Measurements from ENCODE around the gene NRXN3.

Gene NRXN3

GRCh38 chr14:79037593-79037992 is 867.4 kb downstream of the NRXN3 start:
- DNase-seq: no peak

GRCh38 chr14:79040790-79041189 is 870.6 kb downstream of the NRXN3 start:
- DNase-seq: no peak

DNA sequence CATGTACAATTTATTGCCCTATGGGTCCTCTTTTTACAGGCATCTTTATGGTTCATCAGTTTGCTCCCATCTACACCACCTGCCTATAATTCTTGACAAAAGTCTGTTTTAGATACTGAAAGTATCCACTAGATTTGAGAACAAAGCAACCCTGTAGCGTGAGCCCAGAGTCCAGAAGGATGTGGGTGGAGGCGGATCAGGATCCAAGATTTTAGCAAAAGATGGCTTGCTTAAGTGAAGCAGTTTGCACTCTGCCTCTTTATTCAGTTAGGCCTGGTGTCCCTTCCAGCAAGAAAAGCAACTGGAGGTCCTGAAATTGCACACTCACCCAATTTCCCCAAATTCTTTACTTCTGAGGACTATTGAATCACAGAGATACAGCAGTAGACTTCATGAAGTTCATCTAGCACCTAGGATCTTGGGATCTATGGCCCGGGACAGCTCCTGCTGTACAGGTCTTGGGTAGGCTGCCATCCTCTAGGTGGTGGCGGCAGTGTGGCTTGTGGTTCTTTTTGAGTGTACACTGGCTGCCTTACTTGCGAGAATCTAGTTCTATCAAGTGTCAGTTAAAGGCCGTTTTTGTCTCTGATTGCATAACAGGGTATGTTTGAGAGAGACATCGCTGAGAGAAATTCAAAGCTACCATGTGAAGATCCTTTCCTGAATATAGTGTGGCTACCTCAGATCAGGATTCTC is 873.2 kb downstream of the NRXN3 start:
- no peak for DNase-seq

- no peak for DNase-seq
Measured at GRCh38 chr14:79044894-79045624, 874.9 kb downstream of the NRXN3 start.

GRCh38 chr14:79050787-79051727 is 880.9 kb downstream of the NRXN3 start:
- no peak for DNase-seq

GRCh38 chr14:79051742-79052141 is 881.6 kb downstream of the NRXN3 start:
- DNase-seq: no peak

- no peak for DNase-seq
Measured at GRCh38 chr14:79056879-79057278, 886.7 kb downstream of the NRXN3 start.

GRCh38 chr14:79057333-79057732 is 887.2 kb downstream of the NRXN3 start:
- no peak for DNase-seq

DNA sequence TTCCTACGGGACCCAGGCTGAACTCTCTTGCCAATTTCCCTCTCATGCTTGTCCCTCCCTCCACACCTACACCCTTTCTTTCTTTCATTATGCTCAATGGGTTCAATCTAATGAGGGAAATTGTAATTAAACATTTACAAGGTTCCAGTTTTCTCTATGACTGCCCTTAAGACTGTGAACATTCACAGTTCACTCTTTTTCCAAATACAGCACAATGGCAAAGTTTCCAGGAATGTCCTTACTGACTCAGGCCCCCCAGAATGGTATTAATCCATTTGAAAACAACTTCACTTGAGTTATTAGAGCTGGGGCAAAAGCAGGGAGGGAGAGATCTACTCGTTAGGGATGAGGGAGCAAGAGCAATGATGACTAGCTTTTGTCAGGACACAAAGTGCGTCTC is 892.1 kb downstream of the NRXN3 start:
- DNase-seq: no peak

DNA sequence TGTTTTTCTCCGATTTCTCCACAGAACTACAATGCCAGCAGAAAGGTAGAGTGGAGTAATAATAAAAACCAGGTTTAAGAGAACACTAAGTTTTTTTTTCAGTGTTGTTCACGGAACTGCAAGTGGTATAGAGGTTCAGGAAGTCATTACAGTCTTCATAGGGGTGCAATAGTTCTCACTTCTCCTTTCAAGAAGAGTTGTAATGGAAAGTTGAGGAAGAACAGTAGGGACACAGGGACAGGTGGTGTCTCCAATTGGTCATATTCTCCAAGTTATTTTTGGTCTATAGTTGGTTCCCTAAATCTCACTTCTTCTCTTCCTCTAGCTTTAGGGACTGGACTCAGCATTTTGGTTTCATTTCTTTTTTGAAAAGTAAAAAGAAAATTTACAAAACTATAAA is 894.0 kb downstream of the NRXN3 start:
- DNase-seq: no peak

- no peak for DNase-seq
Measured at GRCh38 chr14:79074510-79074909, 904.3 kb downstream of the NRXN3 start.

DNA sequence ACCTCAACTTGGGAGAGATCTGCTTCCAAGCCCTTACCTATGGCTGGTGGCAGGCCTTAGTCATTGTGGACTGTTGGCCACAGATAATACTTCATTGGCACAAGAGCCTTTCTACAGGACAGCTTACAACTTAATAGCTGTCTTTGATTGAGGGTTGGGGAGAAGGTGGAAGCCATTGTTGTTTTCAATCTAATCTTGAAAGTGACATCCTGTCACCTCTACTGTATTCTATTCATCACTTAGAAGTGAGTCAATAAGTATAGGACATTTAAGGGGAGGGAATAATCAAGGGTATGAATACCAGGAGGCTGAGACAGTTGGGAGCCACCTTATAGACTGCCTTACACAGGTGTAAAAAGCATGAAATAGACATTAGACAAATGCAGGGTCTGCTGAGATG is 906.3 kb downstream of the NRXN3 start:
- no peak for DNase-seq

- no peak for DNase-seq
Measured at GRCh38 chr14:79077096-79077495, 906.9 kb downstream of the NRXN3 start.

- no peak for DNase-seq
Measured at GRCh38 chr14:79080040-79080439, 909.9 kb downstream of the NRXN3 start.

- no peak for DNase-seq
Measured at GRCh38 chr14:79082883-79083282, 912.7 kb downstream of the NRXN3 start.

DNA sequence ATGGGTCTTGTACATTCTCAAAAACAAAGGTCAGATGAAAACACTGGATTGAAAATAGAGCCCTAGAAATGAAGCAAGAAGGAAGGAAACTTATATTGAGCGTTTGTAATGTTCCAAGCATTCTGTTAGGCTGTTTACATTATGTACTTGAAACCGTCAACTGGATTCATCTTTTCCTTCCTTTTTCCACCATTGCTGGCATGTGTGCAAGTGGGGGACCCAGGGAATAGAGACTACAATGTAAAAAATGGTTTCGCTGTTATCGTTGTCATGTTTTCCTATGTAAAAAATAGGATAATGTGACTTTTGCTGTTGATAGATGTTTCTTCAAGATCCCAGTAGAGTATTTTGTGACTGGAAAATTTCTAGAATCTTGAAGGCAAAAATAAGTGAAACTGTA is 913.2 kb downstream of the NRXN3 start:
- DNase-seq: no peak

DNA sequence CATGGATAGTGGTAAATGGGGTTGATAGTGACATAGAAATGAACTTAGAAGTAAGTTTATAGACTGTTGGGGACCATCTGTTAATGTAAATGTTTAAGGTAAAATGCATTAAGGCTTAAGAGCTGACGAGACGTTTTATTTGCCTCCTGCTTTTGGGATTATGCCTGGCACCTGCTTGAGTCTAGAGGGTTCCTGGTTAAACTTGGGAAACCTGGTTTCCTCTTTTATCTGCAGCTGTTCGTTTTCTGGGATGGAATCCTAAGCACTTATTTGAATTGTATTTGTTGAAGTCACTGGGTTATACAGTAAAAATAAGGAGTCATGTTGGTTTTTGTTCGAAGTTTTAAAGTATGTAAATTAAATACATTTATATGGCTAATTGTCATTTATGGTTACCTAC is 914.7 kb downstream of the NRXN3 start:
- DNase-seq: no peak

GRCh38 chr14:79089576-79089975 is 919.4 kb downstream of the NRXN3 start:
- no peak for DNase-seq

DNA sequence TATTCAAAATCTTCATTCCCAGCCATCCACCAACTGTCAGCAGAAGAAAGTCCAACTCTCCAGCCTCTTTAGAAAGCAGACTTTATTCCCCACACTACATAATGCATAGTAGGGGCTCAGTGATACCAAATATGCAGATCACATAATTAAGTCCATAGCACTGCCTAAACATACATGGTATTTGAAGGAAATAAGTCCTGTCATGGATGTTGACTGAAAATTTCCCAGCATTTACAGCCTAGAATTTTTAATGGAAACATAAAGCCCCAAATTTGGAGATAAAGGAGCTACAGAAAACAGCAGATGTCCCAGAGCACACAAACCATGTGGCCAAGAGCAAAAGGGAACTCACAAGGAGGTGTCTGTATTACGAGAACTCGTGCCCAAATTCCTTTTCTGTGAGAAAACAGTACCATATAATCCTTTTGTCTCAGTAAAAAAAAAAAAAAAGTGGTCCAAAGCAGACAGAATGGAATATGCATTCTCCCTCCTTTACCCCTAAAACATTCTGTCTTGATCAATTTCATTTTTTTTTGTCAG is 920.5 kb downstream of the NRXN3 start:
- no peak for DNase-seq

DNA sequence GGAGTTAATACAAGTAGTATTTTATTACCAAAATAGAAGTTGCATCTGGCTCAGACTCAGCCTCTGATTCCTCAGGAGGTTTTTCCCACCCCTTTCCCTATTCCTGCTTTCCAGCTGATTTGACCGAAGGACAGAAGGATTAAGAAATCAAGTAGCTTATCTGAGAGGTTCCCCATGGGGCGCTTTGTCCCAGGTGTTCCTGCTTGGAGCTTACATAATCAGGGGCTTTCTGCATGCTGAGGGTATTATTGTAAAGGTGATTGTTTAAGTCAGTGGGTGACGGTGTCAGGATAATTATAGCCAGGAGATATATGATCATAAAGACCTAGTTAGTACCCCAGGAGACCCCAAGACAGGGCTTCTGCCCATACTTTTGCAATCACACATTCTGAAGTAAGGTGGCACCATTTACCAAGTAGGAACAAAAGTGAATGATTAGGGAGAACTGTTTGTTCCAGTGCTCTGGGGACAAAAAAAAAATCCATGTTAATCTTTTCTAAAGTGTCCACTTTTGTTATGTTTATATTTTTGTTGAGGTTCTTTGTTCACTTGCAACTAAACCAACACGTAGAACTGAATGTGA is 921.3 kb downstream of the NRXN3 start:
- no peak for DNase-seq

DNA sequence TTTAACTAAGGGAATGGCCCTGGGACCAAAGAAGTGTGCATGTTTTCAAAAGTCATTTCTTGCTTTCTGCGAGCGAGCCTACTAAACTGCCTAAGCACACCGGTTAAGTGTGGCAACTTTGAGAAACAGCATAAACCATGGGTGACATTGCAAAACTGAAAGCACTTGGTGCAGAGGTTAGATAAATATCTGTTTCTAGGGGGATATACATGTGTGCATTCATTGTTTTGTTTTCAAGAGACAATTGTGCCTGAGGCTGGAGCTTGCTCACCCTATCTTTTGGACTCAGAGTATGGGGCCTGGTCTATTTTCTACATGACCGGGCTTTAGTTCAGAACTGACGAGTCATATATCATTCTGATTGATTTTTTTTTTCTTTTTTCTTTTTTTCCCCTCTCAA is 923.4 kb downstream of the NRXN3 start:
- no peak for DNase-seq

DNA sequence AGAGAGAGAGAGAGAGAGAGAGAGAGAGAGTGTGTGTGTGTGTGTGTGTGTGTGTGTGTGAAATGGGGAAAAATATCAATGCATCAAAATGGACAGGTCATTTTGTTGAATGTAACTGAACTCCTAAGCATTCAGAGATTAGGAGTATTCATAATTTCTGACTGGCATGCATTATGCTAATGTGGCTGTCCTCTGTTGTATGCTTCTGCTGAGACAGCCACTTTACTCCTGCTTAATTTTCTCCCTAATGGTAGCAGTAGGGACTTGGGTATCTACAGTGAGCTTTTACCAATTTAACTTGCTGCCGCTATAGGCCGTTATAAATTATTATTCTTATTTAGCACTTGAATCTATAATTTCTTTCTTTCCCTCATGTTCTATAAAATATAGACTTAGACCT is 924.8 kb downstream of the NRXN3 start:
- no peak for DNase-seq

GRCh38 chr14:79096811-79097210 is 926.6 kb downstream of the NRXN3 start:
- DNase-seq: no peak
